Inflammatory macrophage treated with lipopolysaccharide for 1 hour (primary cell): Measurements from ENCODE around the gene ZBED1.

ENCODE experiments used
- DNase-seq, 2 donors: peaks; one replicate each; pipeline ENCODE4 v3.0.0-alpha.2; 2020 to 2022

Gene ZBED1

GRCh38 chrX:2517055-2517454, 16.3 kb upstream of the ZBED1 start:
- no peak for DNase-seq

- DNase-seq: no peak
Measured at GRCh38 chrX:2516623-2517022, 15.8 kb upstream of the ZBED1 start.

- DNase-seq: no peak
Measured at GRCh38 chrX:2514131-2514530, 13.4 kb upstream of the ZBED1 start.

- DNase-seq: no peak
Measured at GRCh38 chrX:2513121-2513664, 12.4 kb upstream of the ZBED1 start.

DNA sequence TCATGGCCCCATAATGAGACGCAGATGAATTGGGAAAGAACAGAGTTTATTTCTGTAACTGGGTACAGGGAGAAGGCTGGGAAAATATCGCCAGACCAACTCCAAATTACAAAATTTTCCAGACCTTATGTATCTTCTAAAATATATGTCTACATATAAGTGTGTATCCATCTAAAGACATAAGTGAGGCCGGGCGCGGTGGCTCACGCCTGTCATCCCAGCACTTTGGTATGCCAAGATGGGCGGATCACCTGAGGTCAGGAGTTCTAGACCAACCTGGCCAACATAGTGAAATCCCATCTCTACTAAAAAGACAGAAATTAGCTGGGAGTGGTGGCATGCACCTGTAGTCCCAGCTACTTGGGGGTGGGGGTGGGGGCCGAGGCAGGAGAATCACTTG, 11.7 kb upstream of the ZBED1 start:
- no peak for DNase-seq

GRCh38 chrX:2511326-2511725, 10.6 kb upstream of the ZBED1 start:
- DNase-seq: no peak

GRCh38 chrX:2508648-2509335, 8.0 kb upstream of the ZBED1 start:
- DNase-seq: no peak

DNA sequence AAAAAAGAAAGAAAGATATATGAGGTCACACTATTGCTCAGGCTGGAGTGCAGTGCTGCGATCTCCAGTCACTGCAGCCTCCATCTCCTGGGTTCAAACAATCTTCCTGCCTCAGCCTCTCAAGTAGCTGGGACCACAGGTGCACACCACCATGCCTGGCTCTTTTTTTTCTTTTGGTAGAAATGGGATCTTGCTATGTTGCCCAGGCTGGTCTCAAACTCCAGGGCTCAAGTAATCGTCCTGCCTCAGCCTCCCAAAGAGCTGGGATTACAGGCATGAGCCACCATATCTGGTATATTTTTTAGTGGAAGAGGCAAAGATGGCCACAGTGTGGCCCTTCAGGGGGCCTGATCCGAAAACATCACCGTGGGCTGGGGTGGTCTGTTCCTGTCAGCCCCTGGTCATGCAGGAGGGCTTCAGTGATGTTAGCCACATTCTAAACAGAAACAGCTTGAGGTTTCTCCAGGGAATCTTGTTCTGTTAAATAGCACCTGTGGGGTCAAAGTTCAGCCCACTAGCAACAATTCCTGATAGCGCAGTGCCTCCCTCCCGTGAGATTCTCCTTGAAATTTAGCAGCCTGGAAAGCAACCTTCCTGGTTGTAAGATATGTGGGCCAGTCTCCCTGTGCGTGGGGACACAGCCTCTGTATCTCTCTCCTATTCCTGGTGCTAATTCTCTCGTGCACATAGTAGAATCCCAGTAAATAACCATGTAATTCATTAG, 7.3 kb upstream of the ZBED1 start:
- no peak for DNase-seq

- DNase-seq: no peak
Measured at GRCh38 chrX:2507196-2507595, 6.4 kb upstream of the ZBED1 start.

GRCh38 chrX:2505341-2505740, 4.6 kb upstream of the ZBED1 start:
- peak in 1 of 2 donors; percentile 61 for DNase-seq

DNA sequence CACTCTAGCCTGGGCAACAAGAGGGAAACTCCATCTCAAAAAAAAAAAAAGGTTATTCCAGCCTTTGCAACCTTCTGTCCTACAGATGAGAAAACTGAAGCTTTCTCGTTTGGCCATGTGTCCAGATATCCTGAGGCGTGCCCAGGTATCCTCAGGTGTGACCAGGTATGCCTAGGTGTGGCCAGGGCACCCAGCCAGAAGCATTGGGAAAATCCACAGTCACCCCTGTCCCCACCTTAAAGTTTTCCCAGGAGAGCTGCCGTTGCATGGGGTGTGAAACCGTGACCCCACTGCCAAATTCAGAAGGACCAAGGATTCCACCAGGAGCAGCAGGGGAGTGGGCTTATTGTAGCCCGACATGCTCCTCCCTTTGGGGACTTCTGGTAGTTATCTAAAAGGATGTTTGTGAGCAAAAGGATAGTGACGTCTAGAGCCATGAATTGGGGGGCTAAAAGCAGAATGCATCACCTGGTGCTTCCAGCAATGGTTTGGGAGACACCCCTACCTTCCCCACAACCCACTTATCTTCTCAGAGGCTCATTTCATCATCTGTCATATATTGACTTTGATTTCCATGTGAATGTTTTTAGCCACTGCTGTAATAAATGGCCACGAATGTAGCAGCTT, 4.0 kb upstream of the ZBED1 start:
- peak in 1 of 2 donors; percentile 6 for DNase-seq

- no peak for DNase-seq
Measured at GRCh38 chrX:2503591-2504500, 3.1 kb upstream of the ZBED1 start.

DNA sequence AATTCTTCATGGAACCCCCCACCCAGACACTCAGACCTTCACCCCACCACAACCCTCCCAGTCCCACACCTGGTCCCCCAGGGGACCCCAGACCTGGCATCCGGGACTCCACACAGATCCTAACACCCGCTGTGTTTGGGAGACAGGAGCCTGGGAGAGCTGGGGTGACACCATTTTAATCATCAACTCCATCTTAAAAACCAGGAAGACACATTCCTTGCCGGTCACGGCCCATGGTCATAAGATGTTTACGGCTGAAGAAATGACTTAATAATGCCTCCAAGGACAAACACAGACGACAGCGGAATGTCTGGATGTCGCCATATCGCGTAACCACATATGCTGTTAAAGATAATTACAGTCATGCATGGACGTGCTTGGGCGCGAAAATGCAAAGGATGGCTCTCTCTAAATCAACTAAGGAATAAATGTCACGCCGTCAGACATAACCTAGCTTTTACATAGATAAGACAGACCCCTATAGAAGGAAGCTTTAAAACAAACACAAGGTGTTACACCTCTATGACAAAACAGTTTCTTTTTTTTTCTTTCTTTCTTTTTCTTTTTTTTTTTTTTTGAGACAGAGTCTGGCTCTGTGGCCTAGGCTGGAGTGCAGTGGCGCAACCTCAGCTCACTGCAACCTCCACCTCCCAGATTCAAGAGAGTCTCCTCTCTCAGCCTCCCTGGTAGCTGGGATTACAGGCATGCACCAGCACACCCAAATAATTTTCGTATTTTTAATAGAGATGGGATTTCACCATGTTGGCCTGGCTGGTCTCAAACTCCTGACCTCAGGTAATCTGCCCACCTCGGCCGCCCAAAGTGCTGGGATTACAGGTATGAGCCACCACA, 2.1 kb upstream of the ZBED1 start:
- DNase-seq: peak; percentile 30 to 52

DNA sequence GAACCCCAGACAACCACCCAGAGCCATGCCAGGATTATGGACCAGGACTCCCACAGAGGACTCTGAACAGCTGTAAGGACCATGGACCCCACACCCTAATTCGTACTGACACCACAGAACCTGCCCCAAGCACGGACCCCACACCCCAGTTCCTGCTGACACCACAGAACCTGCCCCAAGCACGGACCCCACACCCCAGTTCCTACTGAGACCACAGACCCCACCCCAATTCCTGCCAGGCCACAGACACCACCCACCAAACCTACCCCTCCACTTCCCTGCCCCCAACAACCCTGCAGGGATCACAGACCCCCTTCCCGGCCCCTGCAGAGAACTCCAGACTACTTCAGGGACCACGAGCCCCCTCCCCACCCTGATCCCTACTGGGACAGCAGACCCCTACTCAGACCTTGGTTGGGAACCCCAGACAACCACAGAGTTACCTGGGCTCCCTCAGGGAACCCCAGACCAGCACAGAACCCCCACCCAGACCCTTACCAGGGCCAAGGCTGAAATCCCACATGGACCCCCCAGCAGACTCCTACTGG, 1.4 kb upstream of the ZBED1 start:
- DNase-seq: no peak

DNA sequence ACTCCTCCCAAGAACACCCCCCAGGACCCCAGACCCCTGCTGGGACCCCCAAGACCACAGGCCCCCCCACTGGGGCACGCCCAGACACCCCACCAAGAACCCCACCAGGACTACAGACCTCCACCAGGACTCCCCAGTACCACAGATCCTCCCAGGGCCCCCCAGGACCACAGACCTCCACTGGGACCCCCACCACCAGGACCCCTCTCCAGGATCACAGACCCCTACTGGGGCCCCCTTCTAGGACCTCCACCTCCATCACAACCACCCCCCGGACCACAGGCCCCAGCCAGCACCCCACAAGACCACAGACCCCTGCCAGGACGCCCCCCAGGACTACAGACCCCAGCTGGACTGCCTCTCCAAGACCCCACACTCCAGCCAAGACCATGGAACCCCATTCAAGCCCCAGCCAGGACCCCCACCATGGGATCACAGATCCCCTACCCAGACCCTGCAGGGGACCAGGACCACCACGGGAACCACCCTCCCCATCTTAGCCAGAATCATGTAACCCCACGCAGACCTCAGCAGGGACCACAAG, 855 bp upstream of the ZBED1 start:
- DNase-seq: no peak

DNA sequence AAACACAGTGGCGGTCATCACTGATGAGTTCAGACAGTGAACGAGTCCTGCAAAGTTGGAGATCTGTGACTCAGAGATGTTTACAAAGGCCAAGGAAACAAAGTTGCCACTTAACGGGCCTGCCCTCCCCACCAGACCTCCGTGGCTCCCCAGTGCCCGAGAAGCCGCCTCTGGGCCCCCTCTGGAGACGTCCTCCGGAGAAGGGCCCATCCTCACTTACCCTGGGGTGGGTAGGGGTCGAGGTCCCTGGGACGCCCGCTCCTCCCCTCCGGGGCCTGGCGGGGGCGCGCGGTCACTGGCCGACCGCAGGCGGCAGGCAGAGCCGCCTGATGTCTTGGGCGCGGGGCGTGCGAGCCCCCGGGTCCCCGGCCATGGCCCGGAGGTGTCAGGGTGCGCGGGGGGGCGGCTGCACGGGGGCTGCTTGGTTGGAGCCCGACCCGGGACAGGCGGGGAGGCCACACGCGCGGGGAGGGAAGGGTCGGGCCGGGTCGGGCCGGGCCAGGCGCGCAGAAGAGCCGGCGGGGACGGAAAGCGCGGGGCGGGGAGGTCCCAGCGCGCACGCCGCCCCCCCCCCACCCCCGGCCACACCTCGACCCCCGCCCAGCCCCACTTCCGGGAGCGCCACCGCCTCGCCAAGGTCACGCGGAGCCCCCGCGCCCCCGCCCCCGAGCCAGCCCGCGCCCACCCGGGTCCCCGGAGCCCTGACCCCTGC, 529 bp downstream of the ZBED1 start:
- peak; percentile 31 to 39 for DNase-seq

- DNase-seq: no peak
Measured at GRCh38 chrX:2499507-2499906, 1.3 kb downstream of the ZBED1 start.

- peak; percentile 12 to 24 for DNase-seq
Measured at GRCh38 chrX:2498781-2499302, 1.9 kb downstream of the ZBED1 start.

GRCh38 chrX:2497961-2498780, 2.6 kb downstream of the ZBED1 start:
- DNase-seq: peak in 1 of 2 donors; percentile 3
